GM10847 (cell line): ENCODE measurements around the gene DPH1.

Experiments used
- POLR2A ChIP-seq: IDR thresholded peaks from 2 replicates; pipeline ENCODE4 v1.6.1; 2011; ENCODE audit not compliant: insufficient read length; ENCODE audit errors: extremely low read depth

The DPH1 gene

GRCh38 chr17:2002767-2003329 is 27.1 kb upstream of the DPH1 start:
- TF ChIP-seq POLR2A = no peak

DNA sequence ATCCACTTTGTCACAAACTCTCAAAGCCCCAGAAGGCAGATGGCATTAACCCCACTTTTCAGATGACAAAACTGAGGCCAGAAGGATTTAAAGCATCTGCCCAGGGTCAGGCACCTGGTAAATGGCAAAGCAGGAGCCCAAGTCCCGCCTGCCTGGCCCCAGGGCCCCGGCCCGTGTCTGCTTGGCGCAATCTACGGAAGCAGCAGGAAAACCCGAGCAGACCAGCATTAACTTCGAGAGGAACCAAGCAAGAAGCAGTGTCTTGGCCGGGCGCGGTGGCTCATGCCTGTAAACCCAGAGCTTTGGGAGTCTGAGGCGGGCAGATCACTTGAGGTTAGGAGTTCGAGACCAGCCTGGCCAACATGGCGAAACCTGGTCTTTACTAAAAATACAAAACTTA is 26.4 kb upstream of the DPH1 start:
- TF ChIP-seq POLR2A = no peak

GRCh38 chr17:2004435-2004952 is 25.5 kb upstream of the DPH1 start:
- no peak for TF ChIP-seq POLR2A

GRCh38 chr17:2008332-2009126 is 21.4 kb upstream of the DPH1 start:
- TF ChIP-seq POLR2A = no peak

GRCh38 chr17:2009737-2010136 is 20.2 kb upstream of the DPH1 start:
- no peak for TF ChIP-seq POLR2A

DNA sequence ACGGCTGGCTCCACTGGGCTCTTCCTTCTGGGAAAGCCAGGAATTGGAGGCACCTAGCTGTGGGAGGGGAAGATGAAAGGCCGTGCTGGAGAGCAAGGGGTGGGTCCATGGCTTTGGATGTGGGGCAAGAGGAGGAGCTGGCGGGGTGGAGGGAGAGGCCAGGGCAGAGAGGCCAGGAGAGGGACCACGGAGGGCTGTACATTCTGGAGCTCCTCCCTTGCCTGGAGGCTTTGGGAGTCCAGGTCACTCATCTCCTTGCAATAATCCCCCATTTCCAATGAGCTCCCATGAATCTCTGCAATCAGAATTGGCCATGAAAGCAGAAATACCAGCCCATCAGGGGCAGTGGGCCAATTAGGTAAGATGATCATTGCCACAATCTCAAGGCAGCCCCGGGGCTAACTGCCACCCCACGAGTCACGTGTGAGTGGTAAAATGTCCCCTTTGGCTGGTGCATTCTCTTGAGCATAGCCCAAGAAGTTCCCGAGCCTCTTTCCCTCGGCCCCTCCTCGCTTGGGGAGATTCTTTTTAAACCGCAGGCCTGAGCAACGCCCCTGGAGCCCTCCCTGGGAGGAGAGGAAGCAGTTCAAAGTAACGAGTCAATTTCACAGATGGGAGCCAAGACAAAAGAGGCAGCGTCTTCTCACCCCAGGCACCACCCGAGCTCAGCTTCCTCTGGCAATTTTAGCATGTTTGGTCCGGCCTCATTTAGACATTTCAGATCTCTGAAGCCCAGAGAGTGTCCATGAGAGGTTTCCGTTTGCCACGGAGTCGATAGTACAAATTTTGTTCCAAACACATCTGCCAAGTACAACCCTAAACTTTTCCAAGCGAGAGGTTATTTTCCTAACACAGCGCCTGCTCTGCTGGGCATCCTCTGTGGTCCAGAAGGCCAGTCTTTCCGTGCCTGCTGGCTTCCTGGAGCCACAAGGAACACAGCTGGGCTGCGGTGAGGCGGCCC is 18.3 kb upstream of the DPH1 start:
- TF ChIP-seq POLR2A = no peak

GRCh38 chr17:2012499-2012898 is 17.5 kb upstream of the DPH1 start:
- no peak for TF ChIP-seq POLR2A

GRCh38 chr17:2013994-2014317 is 16.0 kb upstream of the DPH1 start:
- no peak for TF ChIP-seq POLR2A

GRCh38 chr17:2015314-2015713 is 14.6 kb upstream of the DPH1 start:
- no peak for TF ChIP-seq POLR2A

GRCh38 chr17:2016494-2016893 is 13.5 kb upstream of the DPH1 start:
- TF ChIP-seq POLR2A = no peak

DNA sequence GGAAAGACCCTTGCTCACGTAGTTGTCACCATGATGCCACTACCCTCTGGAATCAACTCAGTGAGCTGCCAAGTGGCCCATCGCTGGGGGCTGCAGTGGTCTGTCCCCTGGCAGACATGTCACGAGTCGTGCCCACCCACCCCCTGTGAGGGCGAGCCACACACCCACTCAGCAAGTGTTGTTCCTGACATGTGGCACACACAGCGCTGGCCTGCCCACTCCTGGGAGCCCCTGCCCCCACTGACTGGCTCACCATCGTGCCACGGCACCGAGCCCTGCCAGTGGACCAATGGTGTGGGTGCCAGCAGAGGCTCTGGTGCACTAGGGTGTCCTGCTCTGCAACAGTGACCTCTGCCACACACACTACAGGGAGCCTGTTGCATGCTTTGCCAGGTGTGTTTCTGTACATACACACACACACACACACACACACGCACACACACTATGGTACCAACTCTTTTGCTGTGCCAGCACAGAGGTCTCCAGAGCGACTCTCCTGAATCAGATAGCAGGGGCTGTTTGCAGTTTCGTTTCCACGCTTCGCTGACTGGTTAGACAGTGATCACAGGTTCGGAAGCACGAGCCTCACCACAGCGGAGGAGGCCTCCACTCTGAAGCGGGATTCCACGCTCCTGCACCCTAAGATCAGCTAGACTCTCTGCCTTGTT is 12.5 kb upstream of the DPH1 start:
- TF ChIP-seq POLR2A = no peak

- no peak for TF ChIP-seq POLR2A
Observed at GRCh38 chr17:2018716-2019510, 11.0 kb upstream of the DPH1 start.

DNA sequence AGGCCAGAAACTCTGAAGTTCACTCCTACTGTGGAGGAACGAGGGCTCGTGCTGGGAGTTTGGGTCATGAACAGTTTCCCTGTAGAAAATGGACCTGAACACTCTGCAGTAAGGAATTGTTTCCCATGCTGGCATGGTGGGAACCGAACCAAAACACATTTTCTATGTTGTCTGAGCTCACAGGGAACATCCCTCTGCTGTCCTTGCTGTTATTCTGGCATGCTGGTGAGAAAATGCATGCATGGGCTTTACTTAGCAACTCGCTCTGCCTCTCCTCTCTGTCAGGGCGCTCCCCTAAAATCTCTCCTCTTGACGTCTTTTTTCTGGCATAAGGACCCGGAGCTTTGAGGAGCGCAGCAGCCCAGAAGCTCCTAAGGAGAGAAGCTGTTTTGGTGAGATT is 10.2 kb upstream of the DPH1 start:
- TF ChIP-seq POLR2A = no peak

GRCh38 chr17:2020721-2021120 is 9.2 kb upstream of the DPH1 start:
- no peak for TF ChIP-seq POLR2A
